Neural progenitor cell (in vitro differentiated cells): ENCODE measurements around the gene WDR31. TPM values are rescaled to one million over a fixed set of nuclear protein-coding genes. Genes with fewer than 3 reads are reported as not detected.
"Not testable (repeated sequence)": the region's sequence is repeated elsewhere in the genome, so short reads cannot be mapped to it uniquely, and the experiment has no call there.

Experiments used
- DNase-seq: peaks from one replicate; pipeline ENCODE4 v3.0.0-alpha.2; 2016; ENCODE audit warnings: low spot score
- H2AFZ ChIP-seq: fragments of 200-600 bp; sonication (generic); replicated peaks from 2 replicates; pipeline ENCODE4 v1.6.1; 2016; ENCODE audit warnings: antibody characterized with exemption
- H3F3A ChIP-seq: fragments of 200-600 bp; sonication (generic); 2 replicates; pipeline ENCODE4 v1.6.1; 2016; ENCODE audit warnings: antibody characterized with exemption, low read depth
- H3K27ac ChIP-seq: fragments of 200-600 bp; sonication (generic); 2 replicates; pipeline ENCODE4 v1.5.1; 2016; ENCODE audit warnings: mild to moderate bottlenecking
- H3K27me3 ChIP-seq: fragments of 200-600 bp; sonication (generic); 2 replicates; pipeline ENCODE4 v1.6.1; 2016; ENCODE audit warnings: mild to moderate bottlenecking, moderate library complexity
- H3K36me3 ChIP-seq: fragments of 200-600 bp; sonication (generic); 2 replicates; pipeline ENCODE4 v1.5.1; 2016
- H3K4me1 ChIP-seq: fragments of 200-600 bp; sonication (generic); 2 replicates; pipeline ENCODE4 v1.6.1; 2016; ENCODE audit warnings: mixed run types
- H3K4me2 ChIP-seq: fragments of 200-600 bp; sonication (generic); 2 replicates; pipeline ENCODE4 v1.6.1; 2016
- H3K4me3 ChIP-seq: fragments of 200-600 bp; sonication (generic); 2 replicates; pipeline ENCODE4 v1.5.1; 2016
- H3K79me2 ChIP-seq: fragments of 200-600 bp; sonication (generic); 2 replicates; pipeline ENCODE4 v1.6.1; 2016; ENCODE audit warnings: low read depth
- H3K9ac ChIP-seq: fragments of 200-600 bp; sonication (generic); 2 replicates; pipeline ENCODE4 v1.6.1; 2016
- H3K9me3 ChIP-seq: fragments of 200-600 bp; sonication (generic); 2 replicates; pipeline ENCODE4 v1.5.1; 2016; ENCODE audit warnings: low read depth
- H4K20me1 ChIP-seq: fragments of 200-600 bp; sonication (generic); 2 replicates; pipeline ENCODE4 v1.6.1; 2016; ENCODE audit warnings: low read depth
- H3K27ac Mint-ChIP-seq: 3 replicates; pipeline ENCODE4 v1.8.0; 2021; ENCODE audit warnings: mixed read lengths
- H3K27me3 Mint-ChIP-seq: 2 replicates; pipeline ENCODE4 v1.8.0; 2022; ENCODE audit warnings: low read depth, mild to moderate bottlenecking, inconsistent platforms, moderate library complexity, mixed read lengths; ENCODE audit not compliant: insufficient read depth
- H3K36me3 Mint-ChIP-seq: 3 replicates; pipeline ENCODE4 v1.8.0; 2021; ENCODE audit warnings: mixed read lengths
- H3K4me1 Mint-ChIP-seq: 3 replicates; pipeline ENCODE4 v1.8.0; 2021; ENCODE audit warnings: mixed read lengths
- H3K4me3 Mint-ChIP-seq: 3 replicates; pipeline ENCODE4 v1.8.0; 2021; ENCODE audit warnings: mild to moderate bottlenecking, moderate library complexity, mixed read lengths
- H3K9me3 Mint-ChIP-seq: 3 replicates; pipeline ENCODE4 v1.8.0; 2020; ENCODE audit warnings: mixed read lengths
- EZH2 ChIP-seq: fragments of 200-600 bp; sonication (generic); IDR thresholded peaks from 2 replicates; pipeline ENCODE4 v1.6.1; 2017; ENCODE audit warnings: antibody characterized with exemption, mild to moderate bottlenecking, moderate library complexity
- EZH2phosphoT487 ChIP-seq: fragments of 200-600 bp; sonication (generic); IDR thresholded peaks from 2 replicates; pipeline ENCODE4 v1.6.1; 2017; ENCODE audit warnings: antibody characterized with exemption
- total RNA-seq: library from RNA; depleted of rRNA; stranded (reverse); fragments of >200 nt; gene quantifications from 2 replicates; pipeline ENCODE4 v1.2.3, GENCODE V29; 2015; ENCODE audit warnings: low replicate concordance
- TF ChIP-seq, protein P1 (sequence below): fragments of 200-600 bp; sonication (generic); IDR thresholded peaks from 2 replicates; pipeline ENCODE4 v1.5.1; 2017; ENCODE audit warnings: antibody characterized with exemption, mild to moderate bottlenecking

The WDR31 gene
- total RNA-seq, 1 donor from 2014 or later, result 3.2 TPM

DNA sequence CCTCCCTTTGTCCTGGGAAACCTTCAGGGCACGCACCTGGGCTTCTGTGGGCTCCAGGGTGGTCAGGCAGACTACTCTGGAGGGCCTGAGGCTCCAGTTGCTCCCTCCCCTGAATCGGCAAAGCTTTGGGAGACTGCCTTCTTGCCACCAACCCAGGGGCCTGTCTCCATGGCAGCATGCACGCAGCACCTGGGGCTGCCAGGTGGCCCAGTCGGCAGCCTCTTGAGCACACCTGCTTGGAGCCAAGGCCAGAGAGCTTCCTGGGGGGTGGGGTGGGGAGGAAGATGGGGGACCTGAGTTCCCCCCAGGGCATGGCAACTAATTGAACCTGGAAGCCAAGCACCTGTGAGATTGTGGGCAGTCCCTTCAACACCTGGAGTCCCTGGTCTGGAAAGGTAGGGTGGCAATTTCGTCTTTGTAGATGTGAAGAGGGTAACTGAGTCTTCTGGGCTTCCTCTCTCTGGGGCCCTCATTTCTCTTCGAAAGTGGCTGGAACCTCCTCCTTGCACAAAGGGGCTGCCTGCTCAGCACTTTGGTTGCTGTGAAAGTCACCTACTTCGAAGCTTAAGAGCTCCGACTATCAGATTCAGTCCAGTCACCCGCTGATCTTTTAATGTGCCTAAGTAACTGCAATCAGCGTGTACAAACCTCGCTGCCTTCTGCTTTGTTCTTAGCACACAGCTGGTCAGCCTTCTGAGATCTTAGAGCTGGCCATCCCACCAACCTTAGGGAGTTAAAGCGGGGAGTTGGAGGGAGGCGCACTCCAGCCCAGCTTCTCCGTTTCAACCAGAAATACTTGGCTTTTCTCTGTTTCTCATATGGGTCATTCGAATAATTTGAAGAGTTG is 40.9 kb downstream of the WDR31 start:
- no peaks in the 10 kb centered on the region for H3K27me3 ChIP-seq
- H3K36me3 ChIP-seq, result no peaks in the 10 kb centered on the region
- peaks cover 11% of the 10 kb centered on the region for H3F3A ChIP-seq
- H3K4me3 ChIP-seq, result no peak overlapping the region
- no peaks in the 10 kb centered on the region for H3K79me2 ChIP-seq
- H3K9me3 ChIP-seq, result no peaks in the 10 kb centered on the region
- Mint-ChIP-seq H3K4me1 (peaks cover 20% of the 10 kb centered on the region), H3K27me3 (no peaks in the 10 kb centered on the region), H3K4me3 (no peak overlapping the region), H3K36me3 (no peaks in the 10 kb centered on the region), H3K27ac (no peak overlapping the region), H3K9me3 (no peaks in the 10 kb centered on the region)
- H3K4me1 ChIP-seq, result peaks cover 7% of the 10 kb centered on the region
- H2AFZ ChIP-seq, result no peak overlapping the region
- no peak overlapping the region for H3K27ac ChIP-seq
- no peak overlapping the region for H3K4me2 ChIP-seq
- TF ChIP-seq EZH2phosphoT487 (no peak), EZH2 (no peak)
- TF ChIP-seq, protein P1, sequence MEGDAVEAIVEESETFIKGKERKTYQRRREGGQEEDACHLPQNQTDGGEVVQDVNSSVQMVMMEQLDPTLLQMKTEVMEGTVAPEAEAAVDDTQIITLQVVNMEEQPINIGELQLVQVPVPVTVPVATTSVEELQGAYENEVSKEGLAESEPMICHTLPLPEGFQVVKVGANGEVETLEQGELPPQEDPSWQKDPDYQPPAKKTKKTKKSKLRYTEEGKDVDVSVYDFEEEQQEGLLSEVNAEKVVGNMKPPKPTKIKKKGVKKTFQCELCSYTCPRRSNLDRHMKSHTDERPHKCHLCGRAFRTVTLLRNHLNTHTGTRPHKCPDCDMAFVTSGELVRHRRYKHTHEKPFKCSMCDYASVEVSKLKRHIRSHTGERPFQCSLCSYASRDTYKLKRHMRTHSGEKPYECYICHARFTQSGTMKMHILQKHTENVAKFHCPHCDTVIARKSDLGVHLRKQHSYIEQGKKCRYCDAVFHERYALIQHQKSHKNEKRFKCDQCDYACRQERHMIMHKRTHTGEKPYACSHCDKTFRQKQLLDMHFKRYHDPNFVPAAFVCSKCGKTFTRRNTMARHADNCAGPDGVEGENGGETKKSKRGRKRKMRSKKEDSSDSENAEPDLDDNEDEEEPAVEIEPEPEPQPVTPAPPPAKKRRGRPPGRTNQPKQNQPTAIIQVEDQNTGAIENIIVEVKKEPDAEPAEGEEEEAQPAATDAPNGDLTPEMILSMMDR, result no peak
- no peak overlapping the region for H3K9ac ChIP-seq
- no peak for DNase-seq
- H4K20me1 ChIP-seq, result no peaks in the 10 kb centered on the region

DNA sequence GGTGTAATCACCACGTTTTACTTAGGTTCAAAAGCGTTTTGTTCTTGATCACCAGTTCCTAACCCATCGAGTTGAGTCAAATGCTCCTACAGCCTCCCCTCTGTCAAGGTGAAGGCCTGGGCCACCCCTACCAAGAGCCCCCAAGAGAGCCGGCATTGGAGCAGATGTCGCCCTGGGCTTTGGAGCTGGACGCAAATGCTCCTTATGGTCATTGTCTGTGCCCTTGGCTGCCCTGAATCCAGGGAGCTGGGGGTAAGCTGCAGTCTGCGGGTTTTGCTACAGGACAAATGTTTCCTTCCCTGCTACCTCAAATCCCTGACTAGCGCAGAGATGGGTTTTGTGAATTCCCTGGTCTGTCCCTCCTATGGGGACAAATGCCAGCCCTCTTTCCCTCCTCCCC is 41.8 kb downstream of the WDR31 start:
- H3K27me3 Mint-ChIP-seq, result no peaks in the 10 kb centered on the region
- no peaks in the 10 kb centered on the region for H3K36me3 Mint-ChIP-seq
- no peaks in the 10 kb centered on the region for H3K79me2 ChIP-seq
- H3K4me3 Mint-ChIP-seq, result no peak overlapping the region
- no peaks in the 10 kb centered on the region for H3K9me3 Mint-ChIP-seq
- H3K9me3 ChIP-seq, result no peaks in the 10 kb centered on the region
- H3K9ac ChIP-seq, result no peak overlapping the region
- H3K4me1 Mint-ChIP-seq, result peaks cover 18% of the 10 kb centered on the region
- no peak for DNase-seq
- H3K4me2 ChIP-seq, result no peak overlapping the region
- H4K20me1 ChIP-seq, result no peaks in the 10 kb centered on the region
- peaks cover 9% of the 10 kb centered on the region for H3F3A ChIP-seq
- H3K27ac Mint-ChIP-seq, result no peak overlapping the region
- H3K4me1 ChIP-seq, result peaks cover 6% of the 10 kb centered on the region
- no peaks in the 10 kb centered on the region for H3K27me3 ChIP-seq
- no peaks in the 10 kb centered on the region for H3K36me3 ChIP-seq
- TF ChIP-seq EZH2phosphoT487 (no peak), EZH2 (no peak)
- no peak overlapping the region for H3K4me3 ChIP-seq
- no peak overlapping the region for H2AFZ ChIP-seq
- no peak overlapping the region for H3K27ac ChIP-seq

DNA sequence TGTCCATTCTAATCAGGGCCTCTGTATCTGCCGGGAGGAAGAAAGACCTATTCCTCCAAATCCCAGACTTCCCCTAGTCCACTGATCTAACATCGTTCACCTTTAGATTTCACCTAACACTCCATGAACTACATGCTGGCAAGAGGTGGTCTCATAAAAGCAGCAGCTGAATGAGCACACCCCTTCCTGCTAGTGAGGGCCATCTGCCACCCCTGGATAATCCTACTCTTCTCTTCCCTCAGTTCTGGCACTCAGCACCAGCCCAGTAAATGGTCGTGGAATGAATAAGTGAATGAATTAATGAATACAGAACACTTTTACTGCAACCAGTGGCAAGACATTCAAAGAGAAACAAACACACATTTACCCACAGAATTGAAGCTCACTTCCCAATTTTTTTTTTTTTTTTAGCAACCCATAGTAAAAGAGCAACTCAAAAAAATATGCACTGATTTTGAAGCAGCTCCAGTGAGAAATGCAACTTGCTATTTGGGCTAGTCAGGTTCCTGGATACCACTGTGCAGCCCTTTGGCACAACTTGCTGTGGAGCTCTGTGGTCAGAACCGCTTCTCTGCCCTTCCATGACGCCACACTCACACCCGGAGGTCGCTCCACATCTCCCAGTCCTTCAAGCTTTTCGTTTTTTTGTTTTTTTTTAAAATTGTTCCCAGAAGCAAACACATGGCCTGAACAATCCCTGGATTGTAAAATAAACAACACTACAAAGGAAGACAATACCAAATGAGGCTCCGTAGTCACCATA is 43.1 kb downstream of the WDR31 start:
- no peaks in the 10 kb centered on the region for H3K79me2 ChIP-seq
- H3F3A ChIP-seq, result peaks cover 3% of the 10 kb centered on the region
- Mint-ChIP-seq H3K9me3 (no peaks in the 10 kb centered on the region), H3K27me3 (no peaks in the 10 kb centered on the region), H3K27ac (no peak overlapping the region), H3K4me3 (no peak overlapping the region), H3K4me1 (peaks cover 7% of the 10 kb centered on the region), H3K36me3 (no peaks in the 10 kb centered on the region)
- no peak overlapping the region for H3K4me3 ChIP-seq
- no peak overlapping the region for H3K27ac ChIP-seq
- TF ChIP-seq EZH2, result no peak
- TF ChIP-seq EZH2phosphoT487, result no peak
- TF ChIP-seq, protein P1, result no peak
- H3K9me3 ChIP-seq, result no peaks in the 10 kb centered on the region
- H3K27me3 ChIP-seq, result no peaks in the 10 kb centered on the region
- DNase-seq, result no peak
- H3K4me1 ChIP-seq, result no peaks in the 10 kb centered on the region
- no peak overlapping the region for H2AFZ ChIP-seq
- no peak overlapping the region for H3K9ac ChIP-seq
- no peak overlapping the region for H3K4me2 ChIP-seq
- no peaks in the 10 kb centered on the region for H3K36me3 ChIP-seq
- H4K20me1 ChIP-seq, result no peaks in the 10 kb centered on the region

DNA sequence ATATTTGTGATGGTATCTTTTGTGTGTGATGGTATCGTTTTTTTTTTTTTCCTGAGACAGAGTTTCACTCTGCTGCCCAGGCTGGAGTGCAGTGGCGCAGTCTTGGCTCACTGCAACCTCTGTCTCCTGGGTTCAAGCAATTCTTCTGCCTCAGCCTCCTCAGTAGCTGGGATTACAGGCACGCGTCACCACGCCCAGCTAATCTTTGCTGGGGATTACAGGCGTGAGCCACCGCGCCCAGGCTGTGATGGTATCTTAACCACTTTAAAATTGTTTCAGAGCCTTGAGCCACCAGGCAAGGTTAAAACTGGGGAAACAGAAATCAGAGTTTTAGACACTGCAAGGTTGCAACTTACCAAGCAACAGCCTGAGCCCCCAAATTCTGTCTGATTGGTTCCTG is 43.8 kb downstream of the WDR31 start:
- not testable (repeated sequence) for H3K9me3 Mint-ChIP-seq, H3K4me3 Mint-ChIP-seq

More for the DNA sequence above, 43.8 kb downstream of the WDR31 start:
- not testable (repeated sequence) for H3K36me3 Mint-ChIP-seq, H3K27ac Mint-ChIP-seq, H3K4me1 ChIP-seq, DNase-seq, H3K27me3 ChIP-seq, H3K9ac ChIP-seq, H2AFZ ChIP-seq, H3K79me2 ChIP-seq, H3K4me2 ChIP-seq, H3F3A ChIP-seq, H3K4me1 Mint-ChIP-seq, H3K36me3 ChIP-seq, H3K27me3 Mint-ChIP-seq, H3K4me3 ChIP-seq, H3K27ac ChIP-seq, H4K20me1 ChIP-seq, H3K9me3 ChIP-seq
